GM12873 (cell line): ENCODE measurements around the gene CLCA1.

ENCODE experiments used
- CTCF ChIP-seq: IDR thresholded peaks from 2 replicates; pipeline ENCODE4 v1.5.1; 2012; ENCODE audit warnings: low read depth, mild to moderate bottlenecking, moderate library complexity, low read length, control low read depth; ENCODE audit not compliant: insufficient read depth; ENCODE audit errors: missing control alignments

Gene CLCA1

GRCh38 chr1:86445919-86446318, 22.8 kb upstream of the CLCA1 start:
- no peak for TF ChIP-seq CTCF

GRCh38 chr1:86447198-86447790, 21.4 kb upstream of the CLCA1 start:
- no peak for TF ChIP-seq CTCF

- TF ChIP-seq CTCF: no peak
Measured at GRCh38 chr1:86448670-86449069, 20.1 kb upstream of the CLCA1 start.

GRCh38 chr1:86449103-86449502, 19.6 kb upstream of the CLCA1 start:
- no peak for TF ChIP-seq CTCF

- no peak for TF ChIP-seq CTCF
Measured at GRCh38 chr1:86450847-86451246, 17.9 kb upstream of the CLCA1 start.

- TF ChIP-seq CTCF: no peak
Measured at GRCh38 chr1:86453664-86454063, 15.1 kb upstream of the CLCA1 start.

- TF ChIP-seq CTCF: no peak
Measured at GRCh38 chr1:86455073-86455472, 13.7 kb upstream of the CLCA1 start.
